H1 (cell line): ENCODE data around the gene TCF25.

Experiments
- CBX5 ChIP-seq: fragments of 300-800, 300-1000 bp; sonication (generic); IDR thresholded peaks from 2 replicates; pipeline ENCODE4 v1.7.1; 2016; ENCODE audit warnings: antibody characterized with exemption, low read length, low read depth
- CTCF ChIP-seq, 3 experiments: IDR thresholded peaks; 1 replicate in 2 of 3; 2 replicates in 1 of 3; pipeline versions ENCODE4 v1.5.1 to v1.6.1; 2011; ENCODE audit warnings: low read length in 3 of 3, mild to moderate bottlenecking in 3 of 3, inconsistent platforms in 2 of 3, low read depth in 1 of 3, moderate library complexity in 1 of 3; ENCODE audit not compliant: insufficient read depth in 1 of 3; ENCODE audit errors: control extremely low read depth in 1 of 3
- EP300 ChIP-seq, 2 experiments: IDR thresholded peaks; 1 replicate in 1 of 2; 2 replicates in 1 of 2; pipeline ENCODE4 v1.6.1; 2011 to 2012; ENCODE audit warnings: low read depth in 2 of 2, low read length in 2 of 2, mild to moderate bottlenecking in 2 of 2, borderline replicate concordance in 1 of 2, inconsistent platforms in 1 of 2, moderate library complexity in 1 of 2
- JUND ChIP-seq: IDR thresholded peaks from 2 replicates; pipeline ENCODE4 v1.6.1; 2011; ENCODE audit warnings: mild to moderate bottlenecking, improper control_type of control experiment, low read length
- POLR2A ChIP-seq, 2 experiments: IDR thresholded peaks; 1 replicate in 1 of 2; 2 replicates in 1 of 2; pipeline ENCODE4 v1.6.1; 2011; ENCODE audit warnings: low read depth in 2 of 2, low read length in 2 of 2, mild to moderate bottlenecking in 2 of 2; ENCODE audit errors: control extremely low read depth in 1 of 2
- RNF2 ChIP-seq: fragments of 200-900, 300-1000 bp; sonication (generic); IDR thresholded peaks from 2 replicates; pipeline ENCODE4 v1.7.1; 2016; ENCODE audit warnings: borderline replicate concordance, low read depth, mild to moderate bottlenecking, antibody characterized with exemption, low read length; ENCODE audit not compliant: poor library complexity, severe bottlenecking; ENCODE audit errors: missing control alignments
- TAF1 ChIP-seq: IDR thresholded peaks from 2 replicates; pipeline ENCODE4 v1.6.1; 2011; ENCODE audit warnings: mild to moderate bottlenecking, low read depth, low read length

GRCh38 chr16:89920723-89921122 lies 47.3 kb downstream of the TCF25 start:
- no peak for TF ChIP-seq CTCF (IDR thresholded peaks at IDR 0.05; ENCODE audit: control extremely low read depth in 1 of 3, insufficient read depth in 1 of 3, low read depth in 1 of 3, low read length in 3 of 3)
- no peak for TF ChIP-seq EP300 (IDR thresholded peaks at IDR 0.05; ENCODE audit: borderline replicate concordance in 1 of 2, low read depth in 2 of 2, low read length in 2 of 2)
- TF ChIP-seq CBX5 = no peak
- no peak for TF ChIP-seq POLR2A (IDR thresholded peaks at IDR 0.05; ENCODE audit: control extremely low read depth in 1 of 2, low read depth in 2 of 2, low read length in 2 of 2)
- TF ChIP-seq JUND = no peak
- TF ChIP-seq RNF2 = no peak
- no peak for TF ChIP-seq TAF1
